ENCODE data around the gene BCKDK. TPM values are rescaled to one million over a fixed set of nuclear protein-coding genes. Genes with fewer than 3 reads are reported as not detected.

BCKDK gene
- total RNA-seq, 1 donor = 30.0 TPM

- Histone ChIP-seq H2AFZ (ENCODE audit: low read length) (no peak overlapping the region), H3K27me3 (ENCODE audit: insufficient read depth, low read length) (peaks cover 4% of the 10 kb centered on the region), H3K27ac (ENCODE audit: low read depth, low read length) (no peak overlapping the region), H3K4me3 (ENCODE audit: insufficient read depth, low read length) (no peak overlapping the region), H4K20me1 (ENCODE audit: insufficient read depth, low read length) (no peaks in the 10 kb centered on the region), H3K9me3 (ENCODE audit: low read depth, low read length) (no peaks in the 10 kb centered on the region), H3K36me3 (ENCODE audit: insufficient read depth, low read length) (peaks cover 8% of the 10 kb centered on the region), H3K79me2 (ENCODE audit: insufficient read depth, low read length) (no peaks in the 10 kb centered on the region), H3K4me2 (ENCODE audit: insufficient read depth, low read length) (no peak overlapping the region), H3K4me1 (ENCODE audit: insufficient read depth, low read length) (peaks cover 4% of the 10 kb centered on the region)
- no peak for TF ChIP-seq CTCF (IDR thresholded peaks at IDR 0.05; ENCODE audit: extremely low read depth, low read depth, low read length)
- DNase-seq (ENCODE audit: insufficient read length, low spot score, missing footprints) = peak; percentile 81
These were observed 23.2 kb downstream of the BCKDK start for GRCh38 chr16:31131416-31131815.

- peak; percentile 61 for DNase-seq (ENCODE audit: insufficient read length, low spot score, missing footprints)
- TF ChIP-seq CTCF (IDR thresholded peaks at IDR 0.05; ENCODE audit: extremely low read depth, low read depth, low read length) = no peak
- H2AFZ ChIP-seq (ENCODE audit: low read length) = no peak overlapping the region
- no peaks in the 10 kb centered on the region for H4K20me1 ChIP-seq (ENCODE audit: insufficient read depth, low read length)
- H3K79me2 ChIP-seq (ENCODE audit: insufficient read depth, low read length) = no peaks in the 10 kb centered on the region
- no peak overlapping the region for H3K4me2 ChIP-seq (ENCODE audit: insufficient read depth, low read length)
- H3K4me3 ChIP-seq (ENCODE audit: insufficient read depth, low read length) = no peak overlapping the region
- peaks cover 4% of the 10 kb centered on the region for H3K4me1 ChIP-seq (ENCODE audit: insufficient read depth, low read length)
- peaks cover 8% of the 10 kb centered on the region for H3K36me3 ChIP-seq (ENCODE audit: insufficient read depth, low read length)
- H3K27ac ChIP-seq (ENCODE audit: low read depth, low read length) = no peak overlapping the region
- no peaks in the 10 kb centered on the region for H3K9me3 ChIP-seq (ENCODE audit: low read depth, low read length)
- H3K27me3 ChIP-seq (ENCODE audit: insufficient read depth, low read length) = peaks cover 4% of the 10 kb centered on the region
These were observed 23.7 kb downstream of the BCKDK start for GRCh38 chr16:31131841-31132271.

GRCh38 chr16:31132303-31132979 lies 24.3 kb downstream of the BCKDK start:
- Histone ChIP-seq H3K27me3 (ENCODE audit: insufficient read depth, low read length) (peaks cover 4% of the 10 kb centered on the region), H3K27ac (ENCODE audit: low read depth, low read length) (no peak overlapping the region), H3K4me3 (ENCODE audit: insufficient read depth, low read length) (no peak overlapping the region), H4K20me1 (ENCODE audit: insufficient read depth, low read length) (no peaks in the 10 kb centered on the region), H3K4me2 (ENCODE audit: insufficient read depth, low read length) (no peak overlapping the region), H3K36me3 (ENCODE audit: insufficient read depth, low read length) (peaks cover 8% of the 10 kb centered on the region), H2AFZ (ENCODE audit: low read length) (no peak overlapping the region), H3K79me2 (ENCODE audit: insufficient read depth, low read length) (no peaks in the 10 kb centered on the region), H3K4me1 (ENCODE audit: insufficient read depth, low read length) (peaks cover 4% of the 10 kb centered on the region), H3K9me3 (ENCODE audit: low read depth, low read length) (no peaks in the 10 kb centered on the region)
- TF ChIP-seq CTCF (IDR thresholded peaks at IDR 0.05; ENCODE audit: extremely low read depth, low read depth, low read length) = no peak
- DNase-seq (ENCODE audit: insufficient read length, low spot score, missing footprints) = peak; percentile 53

GRCh38 chr16:31133046-31133501 lies 24.9 kb downstream of the BCKDK start:
- peak; percentile 69 for DNase-seq (ENCODE audit: insufficient read length, low spot score, missing footprints)
- Histone ChIP-seq H3K9me3 (ENCODE audit: low read depth, low read length) (no peaks in the 10 kb centered on the region), H3K79me2 (ENCODE audit: insufficient read depth, low read length) (no peaks in the 10 kb centered on the region), H4K20me1 (ENCODE audit: insufficient read depth, low read length) (no peaks in the 10 kb centered on the region), H2AFZ (ENCODE audit: low read length) (no peak overlapping the region), H3K27me3 (ENCODE audit: insufficient read depth, low read length) (peaks cover 4% of the 10 kb centered on the region), H3K36me3 (ENCODE audit: insufficient read depth, low read length) (peaks cover 5% of the 10 kb centered on the region), H3K4me1 (ENCODE audit: insufficient read depth, low read length) (peaks cover 4% of the 10 kb centered on the region), H3K4me3 (ENCODE audit: insufficient read depth, low read length) (no peak overlapping the region), H3K4me2 (ENCODE audit: insufficient read depth, low read length) (no peak overlapping the region), H3K27ac (ENCODE audit: low read depth, low read length) (no peak overlapping the region)
- TF ChIP-seq CTCF (IDR thresholded peaks at IDR 0.05; ENCODE audit: extremely low read depth, low read depth, low read length) = no peak
